HL-60 (cell line): ENCODE measurements around the gene ZNF546.
A peak's percentile ranks its signal among the peaks of the same experiment; 100 is the strongest.

Source experiments
- CTCF ChIP-seq: IDR thresholded peaks from one replicate; pipeline ENCODE4 v1.5.1; 2011; ENCODE audit warnings: low read length, control low read depth, inconsistent platforms; ENCODE audit not compliant: insufficient read depth
- GABPA ChIP-seq: IDR thresholded peaks from 2 replicates; pipeline ENCODE4 v1.6.1; 2012; ENCODE audit warnings: low read depth
- POLR2AphosphoS5 ChIP-seq: IDR thresholded peaks from 2 replicates; pipeline ENCODE4 v1.6.1; 2012; ENCODE audit warnings: low read depth
- REST ChIP-seq: IDR thresholded peaks from 2 replicates; pipeline ENCODE4 v1.6.1; 2012; ENCODE audit warnings: low read depth; ENCODE audit not compliant: insufficient replicate concordance

GRCh38 chr19:39970675-39971379 lies 26.0 kb upstream of the ZNF546 start, which contains the start of gene PSMC4:
- TF ChIP-seq CTCF (peak; percentile 59), POLR2AphosphoS5 (peak; percentile 83), REST (peak; percentile 39), GABPA (peak; percentile 95)
